HG03457 (cell line): ENCODE data around the gene ZRANB2.

Experiments used
- ATAC-seq: cut with Tn5 transposase; IDR thresholded peaks from one replicate; pipeline ENCODE4 v1.9.1; 2021; ENCODE audit warnings: moderate number of reproducible peaks; ENCODE audit not compliant: unreplicated experiment

The ZRANB2 gene

GRCh38 chr1:71080739-71081696, at the start of gene ZRANB2:
Gene ZRANB2 (minus strand): TSS chr1:71081035. CDS start chr1:71080995, 40 bp downstream.
- peak; percentile 99 for ATAC-seq

GRCh38 chr1:71128060-71128459, 47.2 kb upstream of the ZRANB2 start:
- no peak for ATAC-seq

GRCh38 chr1:71118086-71118485, 37.3 kb upstream of the ZRANB2 start:
- no peak for ATAC-seq

GRCh38 chr1:71116729-71117128, 35.9 kb upstream of the ZRANB2 start:
- ATAC-seq = no peak

- ATAC-seq = no peak
Observed at GRCh38 chr1:71106658-71107322, 26.0 kb upstream of the ZRANB2 start.

GRCh38 chr1:71104417-71104816, 23.6 kb upstream of the ZRANB2 start:
- no peak for ATAC-seq

- ATAC-seq = no peak
Observed at GRCh38 chr1:71101839-71102376, 21.1 kb upstream of the ZRANB2 start.

GRCh38 chr1:71097428-71097827, 16.6 kb upstream of the ZRANB2 start:
- ATAC-seq = no peak

GRCh38 chr1:71094913-71095312, 14.1 kb upstream of the ZRANB2 start:
- no peak for ATAC-seq

- ATAC-seq = no peak
Observed at GRCh38 chr1:71093938-71094337, 13.1 kb upstream of the ZRANB2 start.

- no peak for ATAC-seq
Observed at GRCh38 chr1:71089536-71090270, 8.9 kb upstream of the ZRANB2 start.

- ATAC-seq = no peak
Observed at GRCh38 chr1:71088645-71089287, 7.9 kb upstream of the ZRANB2 start.

- ATAC-seq = no peak
Observed at GRCh38 chr1:71087713-71088112, 6.9 kb upstream of the ZRANB2 start.

GRCh38 chr1:71087060-71087459, 6.2 kb upstream of the ZRANB2 start:
- no peak for ATAC-seq

- ATAC-seq = no peak
Observed at GRCh38 chr1:71086331-71086730, 5.5 kb upstream of the ZRANB2 start.

- no peak for ATAC-seq
Observed at GRCh38 chr1:71083271-71083670, 2.4 kb upstream of the ZRANB2 start.

- ATAC-seq = no peak
Observed at GRCh38 chr1:71081697-71082080, 854 bp upstream of the ZRANB2 start.

- no peak for ATAC-seq
Observed at GRCh38 chr1:71080230-71080738, 551 bp downstream of the ZRANB2 start.

- ATAC-seq = no peak
Observed at GRCh38 chr1:71074681-71075080, 6.2 kb downstream of the ZRANB2 start.

- no peak for ATAC-seq
Observed at GRCh38 chr1:71072273-71072672, 8.6 kb downstream of the ZRANB2 start.
